ENCODE results near the gene GPR143.

Gene GPR143

DNA sequence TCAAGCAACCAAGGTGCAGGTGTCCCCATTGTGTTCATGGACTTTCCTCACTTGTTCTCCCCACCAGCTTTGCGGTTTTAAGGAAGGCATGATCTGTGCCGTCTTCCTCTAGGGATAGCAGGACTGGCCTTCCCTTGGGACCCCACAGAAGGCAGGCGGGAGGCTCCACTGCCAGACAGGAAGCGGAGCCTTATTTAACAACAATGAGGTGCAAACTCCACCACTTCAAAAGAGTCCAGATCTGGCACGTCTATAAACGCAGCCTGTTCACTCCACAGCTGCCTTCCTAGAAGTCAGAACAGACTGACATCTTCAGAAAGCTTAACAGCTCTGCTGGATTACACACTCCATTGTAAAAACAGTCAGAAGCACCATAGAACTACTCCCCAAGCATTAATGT is 1.7 kb upstream of the GPR143 start:
- no peak for DNase-seq

- no peak for DNase-seq
Observed at GRCh38 chrX:9765072-9765736, 443 bp downstream of the GPR143 start.

GRCh38 chrX:9759337-9759736 is 6.3 kb downstream of the GPR143 start:
- DNase-seq: no peak

DNA sequence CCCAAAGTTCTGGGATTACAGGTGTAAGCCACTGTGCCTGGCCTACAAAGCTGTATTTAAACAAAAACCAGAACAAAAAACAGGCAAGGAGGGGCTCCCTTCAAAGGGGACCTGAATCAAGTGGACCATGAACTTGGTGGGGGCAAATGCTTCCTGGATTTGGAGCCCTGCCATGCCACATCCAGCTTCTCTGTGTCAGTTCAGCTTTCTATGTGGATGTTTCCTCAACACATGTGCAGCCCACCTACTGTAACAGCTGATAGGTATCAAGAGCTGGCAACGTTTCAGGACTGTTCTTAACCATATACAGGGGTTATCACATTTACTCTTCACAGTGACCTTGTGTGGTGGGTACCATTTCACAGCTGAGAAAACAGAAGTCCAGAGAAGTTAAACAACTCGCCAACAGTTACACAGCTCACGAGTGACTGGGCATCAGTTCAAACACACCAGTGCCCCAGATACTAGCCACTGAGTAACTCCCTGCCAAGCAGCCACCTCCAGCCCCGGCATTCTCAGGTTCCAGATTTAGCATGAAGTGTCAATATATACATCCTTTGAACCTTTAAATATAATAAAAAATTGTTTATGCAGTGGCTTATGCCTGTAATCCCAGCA is 7.5 kb downstream of the GPR143 start:
- no peak for DNase-seq

- DNase-seq: no peak
Observed at GRCh38 chrX:9757366-9757765, 8.3 kb downstream of the GPR143 start.

DNA sequence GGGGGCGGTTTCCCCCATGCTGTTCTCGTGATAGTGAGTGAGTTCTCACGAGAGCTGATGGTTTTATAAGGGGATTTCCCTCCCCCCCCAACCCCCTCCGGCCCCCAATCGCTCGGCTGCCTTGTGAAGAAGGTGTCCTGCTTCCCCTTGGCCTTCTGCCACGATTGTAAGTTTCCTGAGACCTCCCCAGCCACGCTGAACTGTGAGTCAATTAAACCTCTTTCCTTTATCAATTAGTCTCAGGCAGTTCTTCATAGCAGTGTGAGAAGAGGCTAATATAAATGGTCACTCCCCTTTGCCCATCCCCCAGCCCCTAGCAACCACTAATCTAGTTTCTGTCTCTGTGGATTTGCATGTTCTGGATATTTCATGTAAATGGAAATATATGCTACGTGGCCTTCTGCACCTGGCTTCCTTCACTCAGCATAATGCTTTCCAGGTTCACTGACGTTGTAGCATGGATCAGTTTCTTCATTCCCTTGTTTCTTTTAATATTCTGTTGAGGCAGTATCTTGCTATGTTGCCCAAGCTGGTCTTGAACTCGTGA is 16.4 kb downstream of the GPR143 start:
- no peak for DNase-seq

DNA sequence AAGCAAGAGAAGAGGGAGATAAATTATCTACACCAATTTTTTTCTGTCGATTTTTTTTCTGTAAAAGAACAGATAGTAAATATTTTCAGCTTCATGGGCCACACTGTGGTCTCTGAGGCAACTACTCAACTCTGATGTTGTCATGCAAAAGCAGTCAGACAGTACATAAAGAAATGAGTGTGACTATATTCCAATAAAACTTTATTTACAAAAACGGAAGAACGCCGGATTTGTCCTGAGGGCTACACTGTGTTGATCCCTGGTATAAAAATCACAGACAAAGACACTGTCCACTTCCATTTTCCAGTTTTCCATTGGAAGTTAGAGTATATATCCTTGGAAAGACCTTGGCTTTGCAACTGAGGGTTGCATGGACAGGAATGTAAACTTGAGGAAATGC is 18.0 kb downstream of the GPR143 start:
- no peak for DNase-seq

DNA sequence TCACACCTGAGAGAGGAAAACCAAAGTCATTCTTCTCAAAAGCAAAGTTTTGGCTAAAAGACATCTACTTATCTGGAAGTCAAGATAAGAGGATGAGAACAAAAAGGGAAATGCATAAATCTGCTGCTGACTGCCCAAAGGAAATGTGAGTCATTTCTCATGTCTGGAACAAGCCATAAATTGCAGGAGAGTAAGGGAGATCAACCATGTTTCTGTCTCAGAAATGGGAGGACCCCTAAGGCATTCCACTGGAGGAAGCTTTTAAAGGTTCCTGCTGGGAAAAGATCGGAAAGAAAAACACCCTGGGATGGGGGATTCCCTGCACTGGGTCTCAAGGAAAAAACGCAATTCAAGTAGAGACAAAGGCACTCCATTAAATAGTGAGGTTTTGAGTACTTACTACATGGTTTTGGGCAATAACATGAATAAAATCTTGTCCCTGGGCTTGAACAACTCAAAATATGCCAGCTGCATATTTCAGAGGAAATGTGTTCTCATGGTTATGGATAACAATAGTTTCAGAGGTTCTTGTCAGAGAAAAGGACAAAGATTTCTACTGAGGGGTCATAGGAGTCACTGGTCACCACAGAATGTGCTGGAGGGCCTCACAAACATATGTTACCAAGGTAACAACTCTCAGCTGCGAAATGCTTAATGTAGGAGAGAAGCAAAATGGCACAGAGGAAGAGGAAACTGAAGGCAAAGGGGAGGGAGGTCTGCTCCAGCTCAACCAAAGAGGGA is 19.3 kb downstream of the GPR143 start:
- DNase-seq: no peak

DNA sequence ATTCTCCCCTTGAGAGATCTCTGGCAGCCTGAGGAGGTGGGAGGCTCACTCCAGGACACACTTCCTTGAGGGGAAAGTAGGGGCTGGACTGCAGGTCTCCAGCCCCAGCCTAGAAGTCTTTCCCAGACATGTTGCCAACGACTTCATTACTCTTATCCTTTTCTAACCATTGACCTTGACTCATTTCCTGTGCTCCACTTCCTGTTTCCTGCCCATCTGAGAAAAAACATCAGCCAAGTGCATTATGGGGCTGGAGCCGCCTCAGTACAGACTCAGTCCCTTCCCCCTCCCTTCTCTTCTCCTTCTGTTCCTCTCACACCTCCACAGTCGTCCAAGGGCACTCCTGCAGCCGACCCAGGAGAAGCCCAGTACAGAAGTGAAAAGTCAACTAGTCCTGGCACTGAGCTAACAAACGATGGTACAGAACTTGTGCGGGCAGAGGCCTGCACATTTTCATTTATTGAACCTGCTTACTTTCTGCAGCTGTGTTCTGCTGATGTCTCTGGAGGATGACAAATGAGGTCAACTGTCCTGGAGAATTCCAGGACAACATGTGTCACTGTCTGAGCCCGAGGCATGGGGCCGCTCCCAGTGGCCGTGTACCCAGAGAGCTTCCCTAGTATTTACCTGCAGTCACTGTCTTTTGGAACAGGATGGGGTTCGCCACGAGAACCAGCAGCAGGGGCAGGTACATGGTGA is 20.1 kb downstream of the GPR143 start:
- no peak for DNase-seq

DNA sequence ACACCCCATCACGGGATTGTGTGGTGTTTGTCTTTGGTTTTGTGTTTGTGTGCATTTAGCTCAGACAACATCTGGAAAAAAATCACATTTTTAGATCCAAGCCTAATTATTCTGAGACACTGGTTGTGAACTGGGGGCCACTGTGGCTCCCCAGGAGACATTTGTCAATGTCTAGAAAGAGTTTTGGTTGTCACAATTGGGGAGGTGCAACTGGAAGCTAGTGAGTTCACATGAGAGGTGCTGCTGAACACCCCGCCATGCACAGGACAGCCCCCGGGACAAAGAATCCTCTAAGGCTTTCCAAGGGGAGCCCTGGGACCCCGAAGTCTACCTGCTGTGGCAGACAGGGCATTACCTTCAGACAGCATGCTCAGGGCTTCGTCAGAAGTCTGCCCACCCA is 26.5 kb downstream of the GPR143 start:
- DNase-seq: no peak

- DNase-seq: no peak
Observed at GRCh38 chrX:9738151-9738550, 27.5 kb downstream of the GPR143 start.

GRCh38 chrX:9737363-9737762 is 28.3 kb downstream of the GPR143 start:
- DNase-seq: no peak

GRCh38 chrX:9730752-9731151 is 34.9 kb downstream of the GPR143 start:
- DNase-seq: no peak

DNA sequence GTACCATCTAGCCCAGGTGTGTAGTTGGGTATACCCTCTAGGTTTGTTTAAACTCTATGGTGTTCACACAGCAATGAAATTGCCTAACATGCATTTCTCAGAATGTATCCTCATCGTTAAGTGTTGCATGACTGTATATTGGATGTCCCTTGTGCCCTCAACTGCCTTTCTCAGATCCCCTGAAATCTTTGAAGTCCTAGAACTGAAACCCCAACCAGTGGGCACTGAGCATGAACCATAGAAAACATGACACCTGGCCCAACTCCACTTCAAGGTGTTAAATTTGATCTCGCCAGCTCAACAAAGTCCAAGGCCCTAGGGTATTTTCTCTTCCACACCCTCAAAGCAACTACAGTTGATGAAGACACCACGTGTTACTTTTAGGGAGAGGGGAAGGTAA is 35.6 kb downstream of the GPR143 start:
- DNase-seq: no peak

- DNase-seq: no peak
Observed at GRCh38 chrX:9729171-9729885, 36.3 kb downstream of the GPR143 start.

GRCh38 chrX:9728261-9728660 is 37.4 kb downstream of the GPR143 start:
- DNase-seq: no peak

DNA sequence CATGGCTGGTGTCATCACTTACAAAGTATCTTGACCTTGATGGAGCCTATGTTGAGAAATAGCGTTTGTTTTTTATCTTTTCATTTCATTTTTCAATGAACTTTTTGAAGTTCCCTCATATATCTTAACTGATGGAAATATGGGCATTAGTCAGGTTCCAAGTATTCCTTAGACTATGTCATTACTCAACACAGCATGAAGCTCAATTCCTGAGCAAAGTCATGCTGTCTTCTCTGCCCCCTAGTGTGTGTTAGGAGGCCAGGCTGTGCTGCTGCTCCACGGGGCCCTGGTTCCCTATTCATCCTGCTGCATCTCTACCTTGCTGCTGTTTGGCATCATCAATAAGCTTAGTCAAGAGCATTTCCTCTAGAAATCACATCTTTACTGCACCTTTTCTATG is 40.9 kb downstream of the GPR143 start:
- DNase-seq: no peak

GRCh38 chrX:9717376-9717775 is 48.3 kb downstream of the GPR143 start:
- DNase-seq: no peak

DNA sequence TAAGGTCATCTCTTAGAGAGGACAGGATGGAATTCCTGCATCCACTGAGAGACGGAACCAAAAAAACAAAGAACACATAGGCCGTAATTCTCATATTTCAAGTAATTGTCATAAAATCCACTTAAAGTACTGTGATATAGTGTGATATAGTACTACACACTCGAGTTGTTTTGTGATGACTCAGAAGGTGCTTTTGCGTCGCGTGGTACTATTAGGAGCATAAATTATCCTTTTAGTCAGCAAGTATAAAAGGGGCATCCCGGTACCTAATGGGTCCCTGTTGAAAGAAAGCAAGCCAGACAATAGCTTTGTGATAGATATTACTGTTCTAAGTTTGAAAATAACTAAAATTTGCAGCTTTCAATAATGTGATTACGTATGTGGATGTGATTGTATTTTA is 55.3 kb downstream of the GPR143 start:
- no peak for DNase-seq

DNA sequence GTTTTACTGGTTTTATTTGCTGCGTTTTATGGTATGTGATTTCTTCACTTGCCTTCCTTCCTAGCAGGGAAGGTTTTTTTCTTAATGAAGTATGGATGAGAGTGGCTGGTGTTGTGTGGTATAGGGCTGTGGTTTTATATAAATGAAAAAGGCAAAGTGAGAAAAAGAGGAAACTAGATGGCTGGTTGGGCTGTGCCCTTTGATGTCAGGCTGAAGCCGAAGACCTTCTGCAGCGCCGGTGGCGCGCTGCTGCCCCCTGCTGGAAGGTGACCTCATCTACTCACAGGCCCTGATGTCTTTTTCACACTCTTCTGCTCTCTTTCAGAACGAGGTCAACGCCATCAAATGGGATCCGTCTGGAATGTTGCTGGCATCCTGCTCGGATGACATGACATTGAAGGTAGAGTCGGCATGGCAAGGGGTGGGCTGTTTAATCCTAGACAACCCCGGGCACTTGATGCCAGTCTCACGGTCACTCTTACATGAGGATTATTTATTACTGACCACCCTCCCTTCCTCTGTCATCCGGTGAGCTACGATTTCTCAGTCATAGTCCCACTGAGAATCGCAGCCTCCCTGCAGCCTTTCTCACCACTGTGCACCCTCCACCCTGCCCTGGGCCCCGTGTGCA is 56.6 kb downstream of the GPR143 start:
- peak; percentile 76 for DNase-seq

- no peak for DNase-seq
Observed at GRCh38 chrX:9708086-9708485, 57.6 kb downstream of the GPR143 start.

DNA sequence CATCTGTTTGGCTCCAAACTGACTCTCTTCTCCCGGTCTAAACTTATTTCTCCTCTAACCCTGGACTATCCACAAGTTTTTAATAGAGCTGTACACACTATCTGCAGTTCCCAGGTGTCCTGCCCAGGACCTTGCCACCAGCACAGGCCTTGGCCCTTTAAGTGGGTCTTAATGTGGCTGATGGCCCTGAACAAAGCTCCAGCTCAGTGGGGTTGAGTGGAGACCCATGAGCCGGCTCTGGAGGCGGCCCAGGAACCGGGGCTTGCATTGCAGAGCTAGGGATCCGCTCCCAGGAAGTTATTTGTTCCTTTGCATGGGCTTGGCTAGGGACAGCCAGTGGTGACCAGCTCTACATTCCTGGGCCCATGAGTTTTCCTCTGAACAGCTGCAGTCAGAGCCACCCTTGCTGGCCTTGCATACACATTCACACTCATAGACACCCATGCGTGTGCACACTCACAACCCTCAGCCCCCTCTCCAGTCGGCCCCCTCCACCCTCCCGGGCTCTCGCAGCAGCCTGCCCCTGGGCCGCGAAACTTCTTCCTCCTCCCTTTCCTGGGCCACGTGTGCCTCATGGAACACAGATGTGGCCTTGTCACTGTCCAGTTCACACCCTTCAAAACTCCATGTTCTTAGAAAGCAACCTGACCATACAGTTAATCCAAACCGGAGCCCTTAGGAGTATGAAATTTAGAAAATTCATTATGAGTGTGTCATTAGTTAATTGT is 58.2 kb downstream of the GPR143 start:
- no peak for DNase-seq
